B cell (primary cell): ENCODE data around the gene LSM5.

Experiments
- CTCF ChIP-seq: fragments of 200-600 bp; IDR thresholded peaks from one replicate; pipeline ENCODE4 v1.8.0; 2022; ENCODE audit warnings: antibody characterized with exemption, mild to moderate bottlenecking
- EZH2 ChIP-seq: IDR thresholded peaks from 2 replicates; pipeline ENCODE4 v1.6.1; 2012; ENCODE audit warnings: borderline replicate concordance, low read depth, mild to moderate bottlenecking, moderate library complexity, low read length; ENCODE audit not compliant: insufficient read depth, poor library complexity, severe bottlenecking

- TF ChIP-seq CTCF, result no peak
- TF ChIP-seq EZH2, result no peak
Measured at GRCh38 chr7:32474008-32474407, 16.2 kb downstream of the LSM5 start.
